H9 (cell line): ENCODE results near the gene APOBEC3H. TPM values are rescaled to one million over a fixed set of nuclear protein-coding genes. Genes with fewer than 3 reads are reported as not detected.

Experiments used
- DNase-seq: peaks from one replicate; pipeline ENCODE4 v3.0.0-alpha.2; 2017
- H2AFZ ChIP-seq: one replicate; pipeline ENCODE4 v1.6.1; 2013; ENCODE audit warnings: mild to moderate bottlenecking, low read length, control low read depth, moderate library complexity
- H2AK5ac ChIP-seq: 2 replicates; pipeline ENCODE4 v1.6.1; 2013; ENCODE audit warnings: low read length, control low read depth, mixed read lengths; ENCODE audit not compliant: insufficient read length
- H2BK120ac ChIP-seq: one replicate; pipeline ENCODE4 v1.6.1; 2013; ENCODE audit warnings: low read depth, mild to moderate bottlenecking, low read length, control low read depth, inconsistent platforms; ENCODE audit not compliant: poor library complexity, severe bottlenecking
- H2BK12ac ChIP-seq: 2 replicates; pipeline ENCODE4 v1.6.1; 2013; ENCODE audit warnings: low read length, control low read depth, mixed read lengths, low read depth; ENCODE audit not compliant: insufficient read length
- H2BK15ac ChIP-seq: 2 replicates; pipeline ENCODE4 v1.6.1; 2013; ENCODE audit warnings: low read depth, low read length, control low read depth
- H2BK20ac ChIP-seq: one replicate; pipeline ENCODE4 v1.6.1; 2013; ENCODE audit warnings: low read depth, mild to moderate bottlenecking, low read length, control low read depth, inconsistent platforms; ENCODE audit not compliant: poor library complexity, severe bottlenecking
- H2BK5ac ChIP-seq: 2 replicates; pipeline ENCODE4 v1.6.1; 2013; ENCODE audit warnings: low read length, control low read depth, mixed read lengths; ENCODE audit not compliant: insufficient read length
- H3K14ac ChIP-seq: 2 replicates; pipeline ENCODE4 v1.6.1; 2013; ENCODE audit warnings: low read length, control low read depth; ENCODE audit not compliant: insufficient read depth
- H3K18ac ChIP-seq: 2 replicates; pipeline ENCODE4 v1.6.1; 2013; ENCODE audit warnings: low read depth, mild to moderate bottlenecking, mixed read lengths, low read length, control low read depth; ENCODE audit not compliant: insufficient read length
- H3K23ac ChIP-seq: 2 replicates; pipeline ENCODE4 v1.6.1; 2013; ENCODE audit warnings: low read length, control low read depth, mixed read lengths, low read depth; ENCODE audit not compliant: insufficient read length
- H3K23me2 ChIP-seq: 2 replicates; pipeline ENCODE4 v1.6.1; 2013; ENCODE audit warnings: low read depth, mild to moderate bottlenecking, mixed read lengths, low read length, control low read depth; ENCODE audit not compliant: insufficient read length, poor library complexity, severe bottlenecking
- H3K27ac ChIP-seq: 2 replicates; pipeline ENCODE4 v1.5.1; 2013; ENCODE audit warnings: low read length, control low read depth, mixed read lengths, low read depth; ENCODE audit not compliant: insufficient read length
- H3K27me3 ChIP-seq: 2 replicates; pipeline ENCODE4 v1.6.1; 2013; ENCODE audit warnings: low read length, control low read depth, inconsistent platforms; ENCODE audit not compliant: insufficient read depth
- H3K4ac ChIP-seq: 2 replicates; pipeline ENCODE4 v1.6.1; 2013; ENCODE audit warnings: low read depth, mild to moderate bottlenecking, control low read depth, inconsistent platforms, low read length, moderate library complexity
- H3K4me1 ChIP-seq: 2 replicates; pipeline ENCODE4 v1.6.1; 2013; ENCODE audit warnings: low read length, control low read depth, inconsistent platforms; ENCODE audit not compliant: insufficient read depth
- H3K4me2 ChIP-seq: 2 replicates; pipeline ENCODE4 v1.6.1; 2013; ENCODE audit warnings: low read length, control low read depth, mixed read lengths; ENCODE audit not compliant: insufficient read length, insufficient read depth
- H3K56ac ChIP-seq: 2 replicates; pipeline ENCODE4 v1.6.1; 2013; ENCODE audit warnings: low read depth, mild to moderate bottlenecking, mixed read lengths, low read length, control low read depth; ENCODE audit not compliant: insufficient read length
- H3K79me1 ChIP-seq: 2 replicates; pipeline ENCODE4 v1.6.1; 2013; ENCODE audit warnings: low read depth, mild to moderate bottlenecking, moderate library complexity, low read length, control low read depth, inconsistent platforms; ENCODE audit not compliant: insufficient read depth, poor library complexity, severe bottlenecking
- H3K79me2 ChIP-seq: 2 replicates; pipeline ENCODE4 v1.6.1; 2013; ENCODE audit warnings: low read length, control low read depth, inconsistent platforms; ENCODE audit not compliant: insufficient read depth
- H3K9ac ChIP-seq: 2 replicates; pipeline ENCODE4 v1.6.1; 2013; ENCODE audit warnings: low read length, control low read depth, mixed read lengths; ENCODE audit not compliant: insufficient read length; ENCODE audit errors: extremely low read depth
- H3K9me3 ChIP-seq: one replicate; pipeline ENCODE4 v1.6.1; 2013; ENCODE audit warnings: low read depth, low read length, inconsistent platforms; ENCODE audit not compliant: control insufficient read depth
- H3T11ph ChIP-seq: one replicate; pipeline ENCODE4 v1.6.1; 2013; ENCODE audit warnings: mild to moderate bottlenecking, low read length, control low read depth, inconsistent platforms
- H4K20me1 ChIP-seq: one replicate; pipeline ENCODE4 v1.6.1; 2013; ENCODE audit not compliant: control insufficient read depth, insufficient read length, insufficient read depth
- H4K5ac ChIP-seq: 2 replicates; pipeline ENCODE4 v1.6.1; 2013; ENCODE audit warnings: low read depth, mild to moderate bottlenecking, mixed read lengths, low read length, control low read depth; ENCODE audit not compliant: insufficient read length
- H4K8ac ChIP-seq: replicated peaks from 2 replicates; pipeline ENCODE4 v1.6.1; 2013; ENCODE audit warnings: low read length, control low read depth, mixed read lengths, low read depth; ENCODE audit not compliant: insufficient read length
- H4K91ac ChIP-seq: 2 replicates; pipeline ENCODE4 v1.6.1; 2013; ENCODE audit warnings: low read depth, mild to moderate bottlenecking, moderate library complexity, mixed read lengths, low read length, control low read depth; ENCODE audit not compliant: insufficient read length
- H3K27ac Mint-ChIP-seq, 3 experiments: 2 replicates in 2 of 3; 3 replicates in 1 of 3; pipeline ENCODE4 v1.8.0; 2020 to 2021; ENCODE audit warnings: mixed read lengths in 3 of 3, mild to moderate bottlenecking in 1 of 3, moderate library complexity in 1 of 3
- H3K27me3 Mint-ChIP-seq: 2 replicates; pipeline ENCODE4 v1.8.0; 2021; ENCODE audit warnings: low read depth, mild to moderate bottlenecking, moderate library complexity, mixed read lengths
- H3K36me3 Mint-ChIP-seq, 3 experiments: 2 replicates in 2 of 3; 3 replicates in 1 of 3; pipeline ENCODE4 v1.8.0; 2020 to 2021; ENCODE audit warnings: low read depth in 3 of 3, mixed read lengths in 3 of 3; ENCODE audit not compliant: insufficient read depth in 1 of 3
- H3K4me1 Mint-ChIP-seq, 2 experiments: 2 replicates each; pipeline ENCODE4 v1.8.0; 2020; ENCODE audit warnings: mixed read lengths in 2 of 2
- H3K4me3 Mint-ChIP-seq, 2 experiments: 2 replicates in 1 of 2; 3 replicates in 1 of 2; pipeline ENCODE4 v1.8.0; 2020 to 2021; ENCODE audit warnings: mild to moderate bottlenecking in 2 of 2, mixed read lengths in 2 of 2, moderate library complexity in 1 of 2
- H3K9me3 Mint-ChIP-seq, 2 experiments: 2 replicates in 1 of 2; 3 replicates in 1 of 2; pipeline ENCODE4 v1.8.0; 2020; ENCODE audit warnings: mild to moderate bottlenecking in 2 of 2, mixed read lengths in 2 of 2, moderate library complexity in 1 of 2
- WGBS: extraction: QIAGEN DNeasy Blood & Tissue Kit; methylation state at CpG from one replicate; pipeline ENCODE4 v1.1.7; 2013; ENCODE audit warnings: missing lambda C conversion rate, low lambda C conversion rate, mixed read lengths; ENCODE audit not compliant: insufficient read length; ENCODE audit errors: extremely low coverage; 5-methylcytosine and 5-hydroxymethylcytosine counted together
- total RNA-seq: library from RNA; stranded (reverse); gene quantifications from 2 replicates; pipeline ENCODE4 v1.2.1, GENCODE V29; 2021
- TF ChIP-seq, protein P1 (sequence below): fragments of 200-600 bp; sonication (generic); conservative IDR thresholded peaks from 3 replicates; pipeline ENCODE4 v1.8.0; 2021; ENCODE audit warnings: antibody characterized with exemption, mild to moderate bottlenecking

APOBEC3H gene
- total RNA-seq, 1 experiment from 2014 or later, result 0.48 TPM

- H3K56ac ChIP-seq, result no peak overlapping the region
- H3K14ac ChIP-seq, result no peak overlapping the region
- Mint-ChIP-seq H3K4me1 (peaks cover 29 to 33% of the 10 kb centered on the region in 2 experiments), H3K27ac (peak overlapping the region in 2 of 3 experiments; percentile 23 to 36; a peak in 2 of 7 replicates), H3K27me3 (peaks cover 3% of the 10 kb centered on the region), H3K9me3 (no peaks in the 10 kb centered on the region), H3K36me3 (no peaks in the 10 kb centered on the region; a peak in 2 of 7 replicates), H3K4me3 (no peak overlapping the region)
- WGBS, result no CpG with 5 or more reads among the region's 9 CpGs
- H2BK15ac ChIP-seq, result no peak overlapping the region; the same call in 1 of the 2 replicates
- H4K8ac ChIP-seq, result no peak overlapping the region
- H2BK120ac ChIP-seq, result no peak overlapping the region
- H3T11ph ChIP-seq, result no peak overlapping the region
- no peak overlapping the region for H2BK5ac ChIP-seq
- H3K79me2 ChIP-seq, result no peaks in the 10 kb centered on the region
- H4K91ac ChIP-seq, result no peak overlapping the region
- no peaks in the 10 kb centered on the region for H3K27me3 ChIP-seq
- H2BK20ac ChIP-seq, result no peak overlapping the region
- no peak overlapping the region for H4K5ac ChIP-seq
- no peak overlapping the region for H3K4ac ChIP-seq
- TF ChIP-seq, protein P1, sequence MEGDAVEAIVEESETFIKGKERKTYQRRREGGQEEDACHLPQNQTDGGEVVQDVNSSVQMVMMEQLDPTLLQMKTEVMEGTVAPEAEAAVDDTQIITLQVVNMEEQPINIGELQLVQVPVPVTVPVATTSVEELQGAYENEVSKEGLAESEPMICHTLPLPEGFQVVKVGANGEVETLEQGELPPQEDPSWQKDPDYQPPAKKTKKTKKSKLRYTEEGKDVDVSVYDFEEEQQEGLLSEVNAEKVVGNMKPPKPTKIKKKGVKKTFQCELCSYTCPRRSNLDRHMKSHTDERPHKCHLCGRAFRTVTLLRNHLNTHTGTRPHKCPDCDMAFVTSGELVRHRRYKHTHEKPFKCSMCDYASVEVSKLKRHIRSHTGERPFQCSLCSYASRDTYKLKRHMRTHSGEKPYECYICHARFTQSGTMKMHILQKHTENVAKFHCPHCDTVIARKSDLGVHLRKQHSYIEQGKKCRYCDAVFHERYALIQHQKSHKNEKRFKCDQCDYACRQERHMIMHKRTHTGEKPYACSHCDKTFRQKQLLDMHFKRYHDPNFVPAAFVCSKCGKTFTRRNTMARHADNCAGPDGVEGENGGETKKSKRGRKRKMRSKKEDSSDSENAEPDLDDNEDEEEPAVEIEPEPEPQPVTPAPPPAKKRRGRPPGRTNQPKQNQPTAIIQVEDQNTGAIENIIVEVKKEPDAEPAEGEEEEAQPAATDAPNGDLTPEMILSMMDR, result no peak
- no peak overlapping the region for H2BK12ac ChIP-seq
- H3K79me1 ChIP-seq, result no peaks in the 10 kb centered on the region
- H3K27ac ChIP-seq, result no peak overlapping the region
- no peak overlapping the region for H3K18ac ChIP-seq
- H3K23me2 ChIP-seq, result no peaks in the 10 kb centered on the region
- H3K23ac ChIP-seq, result no peak overlapping the region
- no peak overlapping the region for H3K9ac ChIP-seq
- DNase-seq, result peak; percentile 17
- no peaks in the 10 kb centered on the region for H3K9me3 ChIP-seq
- H3K4me2 ChIP-seq, result no peak overlapping the region
- no peaks in the 10 kb centered on the region for H4K20me1 ChIP-seq
- H2AFZ ChIP-seq, result no peak overlapping the region
- H2AK5ac ChIP-seq, result no peak overlapping the region
- peaks cover 4% of the 10 kb centered on the region; the same call in 1 of the 2 replicates for H3K4me1 ChIP-seq
These were observed 32.7 kb downstream of the APOBEC3H start for GRCh38 chr22:39129746-39130145.
